Medulla oblongata (tissue), 1 donor: ENCODE data around the gene TP53TG5.

ENCODE experiments used
- DNase-seq: peaks from one replicate; pipeline ENCODE4 v3.0.0-alpha.2; 2015; ENCODE audit errors: extremely low spot score

TP53TG5 gene

DNA sequence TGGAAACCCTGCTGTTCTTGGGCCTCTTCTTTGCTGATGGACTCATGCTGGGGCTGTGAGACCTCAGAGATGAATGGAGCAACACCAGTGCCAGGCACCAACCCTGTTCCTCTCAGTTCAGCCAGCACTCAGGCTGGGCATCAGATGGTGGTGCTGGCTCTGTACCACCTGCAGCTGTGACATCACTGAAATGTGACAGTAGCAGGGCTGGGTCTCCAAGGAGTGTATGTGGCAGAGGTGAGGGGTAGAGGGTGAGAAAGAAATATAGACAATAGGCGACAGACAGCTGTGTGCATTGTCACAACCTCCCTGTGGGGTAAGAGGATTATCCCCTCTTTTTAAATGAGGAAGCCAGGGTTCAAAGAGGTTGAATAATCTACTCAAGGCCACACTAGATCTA lies at the start of gene TP53TG5:
TP53TG5 (minus strand) TSS at position 135 of the 400 bp plus-strand sequence; CDS start at position 46, 89 bp downstream.
- peak; percentile 80 for DNase-seq

DNA sequence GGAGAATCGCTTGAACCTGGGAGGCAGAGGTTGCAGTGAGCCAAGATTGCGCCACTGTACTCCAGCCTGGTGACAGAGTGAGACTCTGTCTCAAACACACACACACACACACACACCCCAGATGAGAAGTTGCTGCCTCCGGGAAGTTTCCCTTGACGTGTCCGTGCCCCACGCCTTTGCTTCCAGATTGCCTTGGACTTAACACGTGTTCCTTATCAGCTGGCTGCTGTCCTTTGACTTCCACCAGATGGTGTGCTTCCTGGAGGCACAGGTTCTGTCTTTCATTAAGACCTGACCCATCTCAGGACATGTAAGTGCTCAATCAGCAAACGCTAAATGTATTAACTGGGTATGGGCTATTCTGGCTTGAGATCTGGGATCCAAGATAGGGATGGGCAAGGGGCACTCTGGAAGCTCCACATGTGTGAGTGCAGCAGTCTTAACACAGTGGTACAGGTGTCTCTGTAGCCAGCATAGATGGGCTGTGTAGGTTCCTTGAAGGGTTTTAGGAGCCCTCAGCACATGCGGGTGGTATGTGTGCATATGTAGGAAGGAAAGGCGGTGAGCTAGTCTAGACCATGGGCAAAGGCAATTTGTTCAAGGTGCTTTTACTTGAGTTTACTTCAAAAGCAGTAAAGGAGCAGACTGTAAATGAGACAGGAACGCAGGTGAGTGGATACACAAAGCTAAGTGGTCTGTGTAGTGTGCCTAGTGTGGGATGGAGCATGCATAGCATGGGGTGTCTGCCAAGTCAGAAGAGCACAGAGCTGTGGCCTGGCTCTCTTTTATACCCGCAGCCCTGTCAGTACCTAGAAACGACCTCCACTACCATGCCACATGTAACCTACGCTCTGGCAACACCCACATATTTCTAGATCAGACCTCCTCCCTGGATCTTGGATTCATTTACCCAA lies 49.4 kb upstream of the TP53TG5 start:
- no peak for DNase-seq

DNA sequence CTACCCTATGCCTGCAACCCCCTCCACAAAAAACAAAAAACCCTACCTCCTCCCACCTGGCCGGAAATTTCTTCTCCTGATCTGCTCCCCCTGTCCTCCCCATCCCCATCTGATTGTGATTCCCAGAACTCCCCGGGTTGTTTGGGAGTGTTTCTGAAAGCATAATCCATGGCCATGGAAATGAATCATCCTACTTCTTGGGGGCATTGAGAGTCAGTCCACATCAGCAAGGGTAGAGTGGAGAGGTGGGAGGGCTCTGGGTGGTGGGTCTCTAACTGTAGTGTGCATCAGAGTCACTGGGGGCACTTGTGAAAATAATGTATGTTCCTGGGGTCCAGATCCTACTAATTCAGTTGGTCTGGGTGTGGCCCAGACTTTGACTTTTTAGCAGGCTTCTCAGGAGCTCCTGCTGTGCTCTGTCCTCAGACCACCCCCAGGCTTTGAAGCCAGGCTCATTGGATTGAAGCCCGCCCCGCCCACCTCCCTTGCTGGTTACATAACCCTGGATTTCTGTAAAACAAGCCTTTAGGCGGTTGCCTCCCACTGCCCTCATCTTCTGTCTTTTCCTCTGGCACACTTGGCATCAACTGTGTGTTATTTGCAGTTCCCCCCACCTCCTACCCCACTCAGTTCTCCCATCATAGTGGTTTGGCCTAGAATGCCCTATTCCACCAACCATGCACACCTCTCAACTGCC lies 48.3 kb upstream of the TP53TG5 start:
- DNase-seq: no peak

DNA sequence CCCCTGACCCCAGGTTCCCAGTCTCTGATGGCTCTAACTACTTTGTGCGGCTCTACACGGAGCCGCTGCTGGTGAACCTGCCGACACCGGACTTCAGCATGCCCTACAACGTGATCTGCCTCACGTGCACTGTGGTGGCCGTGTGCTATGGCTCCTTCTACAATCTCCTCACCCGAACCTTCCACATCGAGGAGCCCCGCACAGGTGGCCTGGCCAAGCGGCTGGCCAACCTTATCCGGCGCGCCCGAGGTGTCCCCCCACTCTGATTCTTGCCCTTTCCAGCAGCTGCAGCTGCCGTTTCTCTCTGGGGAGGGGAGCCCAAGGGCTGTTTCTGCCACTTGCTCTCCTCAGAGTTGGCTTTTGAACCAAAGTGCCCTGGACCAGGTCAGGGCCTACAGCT lies 47.4 kb upstream of the TP53TG5 start:
- no peak for DNase-seq

DNA sequence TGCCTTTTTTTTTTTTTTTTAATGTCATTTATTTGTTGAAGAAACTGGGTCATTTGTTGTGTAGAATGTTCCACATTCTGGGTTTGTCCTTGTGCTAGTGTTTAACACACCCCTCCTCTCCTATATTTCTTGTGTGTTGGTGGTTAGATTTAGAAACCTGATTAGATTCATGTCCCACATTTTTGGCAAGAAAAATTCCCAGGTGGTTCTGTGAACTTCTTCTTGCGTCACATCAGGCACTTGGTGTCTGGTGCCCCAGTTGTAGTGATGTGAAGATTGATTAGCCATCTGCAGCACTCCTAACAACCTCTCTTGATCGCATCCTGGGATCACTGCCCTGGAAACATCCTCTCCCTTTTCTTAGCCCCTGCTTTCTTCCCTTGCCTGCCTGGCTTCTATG lies 45.6 kb upstream of the TP53TG5 start:
- DNase-seq: no peak

DNA sequence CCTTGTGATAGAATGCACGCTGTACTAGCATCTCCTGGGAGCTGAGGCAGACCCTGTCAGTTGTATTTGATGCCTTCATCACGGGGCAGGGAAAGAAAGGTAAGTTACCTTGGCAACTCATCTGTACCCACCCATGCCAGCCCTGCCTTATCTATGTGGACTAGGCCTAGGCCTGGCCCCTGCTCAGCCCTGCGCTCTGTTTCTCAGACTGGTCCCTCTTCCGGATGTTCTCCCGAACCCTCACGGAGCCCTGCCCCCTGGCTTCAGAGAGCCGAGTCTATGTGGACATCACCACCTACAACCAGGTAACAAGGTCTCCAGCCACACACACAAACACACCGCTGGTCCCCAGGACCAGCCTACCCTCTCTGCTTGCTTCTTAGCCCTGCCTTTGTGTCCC lies 42.0 kb upstream of the TP53TG5 start:
- no peak for DNase-seq

DNA sequence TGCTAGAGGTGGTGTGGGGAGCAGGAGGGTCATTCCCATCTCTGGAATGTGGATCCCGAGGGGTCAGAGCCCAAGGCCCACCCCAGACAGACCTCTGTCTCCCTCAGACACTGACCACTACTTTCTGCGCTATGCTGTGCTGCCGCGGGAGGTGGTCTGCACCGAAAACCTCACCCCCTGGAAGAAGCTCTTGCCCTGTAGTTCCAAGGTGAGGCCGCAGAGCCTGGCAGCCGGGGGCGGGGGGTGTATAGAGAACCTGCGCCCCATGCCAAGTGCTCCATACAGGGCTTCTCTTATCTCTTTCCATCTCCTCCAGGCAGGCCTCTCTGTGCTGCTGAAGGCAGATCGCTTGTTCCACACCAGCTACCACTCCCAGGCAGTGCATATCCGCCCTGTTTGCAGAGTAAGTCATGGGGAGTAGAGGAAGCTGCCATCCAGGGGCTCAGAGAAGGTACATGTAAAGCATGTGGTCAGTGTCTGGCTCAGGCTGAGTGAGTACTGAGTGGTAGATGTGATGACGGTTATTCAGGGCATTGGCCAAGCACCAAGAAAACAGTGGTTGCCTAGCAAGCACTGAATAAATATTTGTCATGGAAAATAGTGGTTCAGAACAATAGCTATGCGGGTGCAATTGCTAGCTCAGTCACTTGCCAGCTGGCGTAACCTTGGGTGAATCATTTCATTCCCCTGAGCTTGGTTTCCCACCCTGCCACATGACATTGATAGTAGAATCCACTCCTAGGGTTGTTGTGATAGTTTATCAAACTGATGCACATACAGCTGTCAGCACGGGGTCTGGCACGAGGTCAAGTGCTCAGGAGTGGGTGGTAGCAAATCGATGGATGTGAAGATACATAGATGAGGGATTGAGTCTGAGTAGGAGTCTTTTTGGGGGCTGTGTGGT lies 41.3 kb upstream of the TP53TG5 start:
- DNase-seq: peak; percentile 39

DNA sequence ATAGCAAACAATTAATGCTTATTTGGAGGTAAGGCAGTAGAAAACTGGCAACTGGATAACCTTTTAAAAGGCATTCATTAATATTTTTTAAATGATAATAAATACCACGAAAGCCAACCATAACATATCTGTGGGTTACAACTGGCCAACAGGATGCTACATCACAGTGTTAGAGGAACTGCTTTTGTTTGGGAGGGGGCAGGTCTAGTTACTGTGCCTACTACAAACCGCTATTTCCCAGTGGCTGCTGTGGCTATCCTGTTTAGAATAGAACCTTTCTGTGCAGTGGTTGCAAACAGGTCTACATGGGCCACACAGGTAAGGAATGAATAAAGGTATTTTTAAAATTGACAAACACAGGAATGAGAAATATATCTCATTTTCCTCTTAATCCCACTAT lies 38.8 kb upstream of the TP53TG5 start:
- DNase-seq: no peak

DNA sequence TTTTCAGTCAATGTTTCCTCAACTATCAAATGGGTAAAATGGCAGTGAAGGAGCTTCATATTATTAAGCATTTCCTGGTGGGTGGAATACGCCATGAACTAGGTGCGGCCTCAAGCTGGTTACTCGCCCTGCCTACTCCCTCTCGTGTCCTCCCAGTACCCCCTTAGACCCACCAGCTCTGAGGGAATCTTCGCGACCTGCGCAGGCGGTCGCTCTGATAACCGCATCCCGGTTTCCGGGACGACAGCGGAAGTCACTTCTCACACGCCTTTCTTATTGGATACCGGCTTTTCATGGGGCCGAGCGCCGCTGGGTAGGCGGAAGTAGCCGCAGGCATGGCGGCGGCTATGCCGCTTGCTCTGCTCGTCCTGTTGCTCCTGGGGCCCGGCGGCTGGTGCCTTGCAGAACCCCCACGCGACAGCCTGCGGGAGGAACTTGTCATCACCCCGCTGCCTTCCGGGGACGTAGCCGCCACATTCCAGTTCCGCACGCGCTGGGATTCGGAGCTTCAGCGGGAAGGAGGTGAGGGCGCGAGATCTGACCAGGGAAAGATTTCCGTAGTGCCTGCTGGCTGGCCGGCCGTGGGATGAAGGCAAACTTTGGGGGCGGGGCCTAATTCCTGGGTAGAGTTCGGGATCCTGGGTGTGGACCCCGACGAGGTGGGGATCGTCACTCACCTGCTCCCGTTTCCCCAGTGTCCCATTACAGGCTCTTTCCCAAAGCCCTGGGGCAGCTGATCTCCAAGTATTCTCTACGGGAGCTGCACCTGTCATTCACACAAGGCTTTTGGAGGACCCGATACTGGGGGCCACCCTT lies 37.9 kb upstream of the TP53TG5 start, which contains the start of gene PIGT:
PIGT (plus strand) TSS at position 320 of the 816 bp plus-strand sequence; CDS start at position 336, 16 bp downstream.
- DNase-seq: peak; percentile 94

DNA sequence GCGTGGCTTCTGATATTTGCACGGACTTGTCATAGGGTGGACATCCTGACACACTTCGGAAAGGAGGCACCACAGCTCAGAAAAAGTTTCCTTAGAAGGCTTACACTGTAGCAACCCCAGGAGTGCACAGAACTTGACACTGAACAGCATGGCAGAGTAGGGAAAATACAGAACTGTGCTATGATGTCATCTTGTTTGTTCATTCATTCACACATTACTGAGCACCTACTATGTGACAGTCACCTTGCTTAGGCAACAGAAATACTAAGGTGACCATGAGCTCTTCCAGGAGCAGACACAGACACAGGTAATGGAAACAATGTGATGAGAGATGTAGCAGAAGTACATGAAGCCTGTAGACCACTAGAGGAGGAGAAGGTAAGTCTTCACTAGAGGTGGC lies 35.4 kb upstream of the TP53TG5 start:
- DNase-seq: no peak

DNA sequence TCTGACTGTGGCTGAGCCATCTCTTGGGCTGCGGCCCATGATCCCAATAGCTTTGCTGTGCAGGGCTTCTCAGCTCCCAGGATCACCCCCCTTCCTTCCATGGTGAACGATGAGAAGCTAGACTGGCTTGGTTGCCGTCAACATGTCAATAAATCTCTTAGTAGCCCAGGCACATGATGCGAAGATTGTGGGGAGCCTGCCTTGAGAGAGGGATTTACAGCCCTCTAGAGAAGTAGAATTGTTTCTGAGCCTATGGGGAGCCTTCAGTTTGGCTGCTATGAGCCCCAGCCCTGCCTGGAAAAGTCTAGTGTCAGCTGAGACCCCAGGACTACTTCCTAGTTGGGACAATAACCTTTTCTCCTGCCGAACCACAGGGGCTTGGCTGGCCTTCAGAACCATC lies 34.5 kb upstream of the TP53TG5 start:
- DNase-seq: no peak

DNA sequence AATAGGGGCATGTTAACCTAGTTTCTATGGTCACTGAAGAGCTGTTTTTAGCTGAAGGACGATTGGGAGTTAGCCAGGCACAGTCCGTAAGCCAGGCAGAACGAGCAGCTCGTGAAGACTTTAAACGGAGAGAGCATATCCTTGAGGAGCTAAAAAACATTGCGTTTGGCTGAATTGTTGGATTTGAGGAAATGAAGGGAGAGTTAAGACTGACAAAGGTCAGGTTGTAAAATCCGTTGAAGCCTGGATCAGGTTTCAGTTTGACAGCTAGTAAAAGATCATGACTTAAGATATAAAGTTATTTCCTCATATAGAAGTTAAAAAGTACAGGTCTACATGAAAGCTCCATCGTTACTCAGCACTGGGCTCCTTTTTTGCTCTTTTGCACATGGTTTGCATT lies 32.8 kb upstream of the TP53TG5 start:
- DNase-seq: no peak

DNA sequence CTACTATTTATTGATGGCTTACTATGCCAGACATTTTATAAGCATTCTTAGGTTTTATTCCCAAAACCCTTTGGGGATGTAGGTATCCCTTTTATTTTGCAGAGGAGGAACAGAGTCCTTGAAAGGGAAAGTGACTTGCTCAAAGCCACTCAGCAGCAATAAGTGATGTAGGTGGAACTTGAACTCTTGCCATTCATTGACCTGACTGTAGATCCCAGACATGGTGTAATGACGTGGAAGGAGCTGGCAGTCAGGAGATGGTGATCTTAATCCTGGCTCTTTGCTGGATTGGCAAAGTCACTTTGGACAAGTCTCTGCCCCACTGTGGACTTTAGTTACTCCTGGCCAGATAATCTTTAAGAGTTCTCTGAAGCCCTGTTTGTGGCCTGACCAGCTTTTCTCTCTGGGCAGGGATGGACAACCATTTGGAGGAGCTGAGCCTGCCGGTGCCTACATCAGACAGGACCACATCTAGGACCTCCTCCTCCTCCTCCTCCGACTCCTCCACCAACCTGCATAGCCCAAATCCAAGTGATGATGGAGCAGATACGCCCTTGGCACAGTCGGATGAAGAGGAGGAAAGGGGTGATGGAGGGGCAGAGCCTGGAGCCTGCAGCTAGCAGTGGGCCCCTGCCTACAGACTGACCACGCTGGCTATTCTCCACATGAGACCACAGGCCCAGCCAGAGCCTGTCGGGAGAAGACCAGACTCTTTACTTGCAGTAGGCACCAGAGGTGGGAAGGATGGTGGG lies 31.6 kb upstream of the TP53TG5 start:
- no peak for DNase-seq

DNA sequence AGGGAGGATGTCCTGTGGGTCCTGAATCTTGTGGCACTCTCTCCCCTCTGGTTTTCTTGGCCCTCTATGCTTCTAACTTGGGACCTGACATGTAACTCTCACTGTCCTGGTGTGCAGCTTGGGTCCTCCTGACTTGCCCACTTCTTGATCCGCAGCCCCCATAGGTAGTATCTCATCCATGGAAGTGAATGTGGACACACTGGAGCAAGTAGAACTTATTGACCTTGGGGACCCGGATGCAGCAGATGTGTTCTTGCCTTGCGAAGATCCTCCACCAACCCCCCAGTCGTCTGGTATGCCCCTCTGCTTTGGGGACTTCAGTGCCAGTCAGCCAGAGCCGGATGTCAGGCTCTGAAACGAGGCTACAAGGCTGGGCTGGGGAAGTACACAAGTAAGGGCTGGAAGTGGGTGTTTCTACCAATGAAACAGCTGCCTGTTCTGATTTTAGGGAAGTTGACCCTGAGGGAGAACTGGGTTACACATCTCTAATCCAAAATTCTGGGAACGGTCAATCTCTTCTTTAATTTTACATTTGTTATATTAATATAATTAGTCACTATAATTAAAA lies 30.6 kb upstream of the TP53TG5 start:
- peak; percentile 76 for DNase-seq

DNA sequence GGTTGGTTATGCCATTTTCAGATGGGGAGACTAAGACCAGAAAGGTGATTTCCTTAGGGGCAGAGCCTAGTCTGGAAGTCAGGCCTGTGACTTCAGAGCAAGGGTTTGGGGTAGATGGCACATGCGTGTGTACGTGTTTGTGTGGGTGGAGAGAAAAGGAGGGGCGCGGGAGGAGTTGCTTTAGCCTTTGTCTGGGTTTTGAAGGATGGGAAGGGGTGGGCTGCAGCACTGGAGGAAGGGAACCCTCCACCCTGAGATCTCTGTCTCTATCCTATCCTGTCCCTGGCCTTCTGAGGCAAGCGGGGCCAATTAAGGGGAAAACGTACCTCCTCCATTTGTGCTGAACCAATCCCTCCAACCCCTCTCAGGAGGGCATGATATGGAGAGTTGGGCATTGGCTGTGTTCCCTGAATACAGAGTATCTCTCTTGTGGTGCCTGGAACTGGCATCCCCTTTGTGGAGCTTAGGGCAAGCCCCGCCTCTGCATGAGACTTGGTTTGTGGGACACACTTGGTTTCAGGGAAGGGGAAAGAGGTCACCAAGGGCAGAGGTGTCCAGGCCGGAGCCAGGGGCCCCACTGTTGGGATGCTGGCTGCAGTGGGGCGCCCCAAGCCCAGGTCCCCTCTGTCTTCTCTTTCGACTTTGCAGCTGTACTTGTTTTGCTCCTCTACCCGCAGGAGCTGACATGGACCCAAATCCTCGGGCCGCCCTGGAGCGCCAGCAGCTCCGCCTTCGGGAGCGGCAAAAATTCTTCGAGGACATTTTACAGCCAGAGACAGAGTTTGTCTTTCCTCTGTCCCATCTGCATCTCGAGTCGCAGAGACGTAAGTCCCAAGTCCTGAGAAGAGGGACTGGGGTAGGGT lies 29.9 kb upstream of the TP53TG5 start, which contains the start of gene DBNDD2:
DBNDD2 (plus strand) TSS at position 507 of the 863 bp plus-strand sequence; CDS start at position 686, 179 bp downstream.
- peak; percentile 96 for DNase-seq

DNA sequence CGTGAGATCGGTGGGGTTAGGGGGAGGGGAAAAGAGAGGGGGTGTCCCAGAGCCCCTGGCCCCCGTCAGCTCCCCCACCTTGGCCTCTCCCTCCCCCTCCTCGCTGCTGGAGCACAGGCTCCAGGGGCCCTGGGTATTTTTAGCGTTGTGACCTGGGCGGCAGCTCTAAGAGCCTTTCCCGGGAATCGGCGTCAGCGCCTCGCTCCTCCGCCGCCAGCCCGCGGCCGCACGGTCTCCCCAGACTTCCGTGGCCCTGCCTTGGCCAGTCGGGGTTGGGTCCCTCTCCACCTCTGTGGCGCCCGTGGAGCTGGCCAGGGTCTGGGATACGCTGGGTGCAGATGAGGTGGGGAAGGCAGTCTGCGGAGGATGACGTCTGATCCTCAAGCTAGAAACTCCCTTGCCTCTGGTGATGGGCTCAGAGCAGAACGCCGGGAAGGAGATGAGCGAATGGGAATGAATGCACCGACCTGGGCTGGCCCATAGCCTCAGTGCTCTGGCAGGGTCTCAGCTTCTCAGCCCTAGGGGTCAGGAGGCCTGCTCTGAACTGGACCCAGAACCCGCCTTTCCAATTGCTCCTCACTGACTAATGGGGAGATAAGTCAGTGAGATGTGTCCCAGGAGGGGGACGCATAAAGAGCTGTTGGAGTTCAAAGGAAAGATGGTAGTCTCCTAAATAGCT lies 29.1 kb upstream of the TP53TG5 start:
- peak; percentile 39 for DNase-seq

DNA sequence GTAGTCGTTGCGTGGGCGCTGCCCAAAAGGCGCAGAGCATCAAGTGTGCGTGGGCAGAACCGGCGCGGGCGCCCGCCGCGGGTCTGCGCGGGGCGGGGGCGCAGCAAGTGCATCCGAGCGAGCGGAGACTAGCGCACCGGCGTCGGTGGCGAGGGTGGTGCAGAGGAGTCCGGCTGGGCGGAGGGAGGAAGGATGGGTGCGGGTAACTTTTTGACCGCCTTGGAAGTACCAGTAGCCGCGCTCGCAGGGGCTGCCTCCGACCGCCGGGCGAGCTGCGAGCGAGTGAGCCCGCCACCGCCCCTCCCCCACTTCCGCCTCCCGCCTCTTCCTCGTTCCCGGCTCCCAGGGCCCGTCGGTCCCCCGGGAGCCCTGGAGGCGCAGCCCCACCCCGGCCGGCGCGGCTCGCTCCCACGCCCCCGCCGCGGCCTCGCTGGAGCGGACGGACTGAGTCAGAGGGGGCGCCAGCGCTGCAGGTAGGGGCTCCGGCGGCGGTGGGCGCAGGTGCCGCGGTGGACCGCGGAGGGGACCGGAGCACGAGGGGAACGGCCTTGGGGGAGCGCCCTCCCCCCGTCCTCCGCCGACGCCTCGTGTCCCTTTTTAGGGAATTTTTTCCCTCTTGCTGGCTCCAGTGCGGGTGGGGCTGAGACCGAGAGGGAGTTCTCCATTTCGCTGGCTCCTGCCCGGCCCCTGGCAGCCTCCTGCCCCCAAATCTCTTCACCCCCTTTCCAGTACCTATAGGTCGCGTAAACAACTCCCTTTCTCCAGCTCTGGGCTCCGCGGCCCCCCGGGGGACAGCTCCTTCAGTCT lies 28.3 kb upstream of the TP53TG5 start:
- peak; percentile 62 for DNase-seq
